Activated CD8-positive, alpha-beta T cell treated with anti-CD3 and anti-CD28 coated beads for 36 hours (primary cell): ENCODE data around the gene SLC39A3. TPM values are rescaled to one million over a fixed set of nuclear protein-coding genes. Genes with fewer than 3 reads are reported as not detected.

Experiments used
- ATAC-seq: fragments of 200-7000 bp; cut with Tn5 transposase; one replicate; pipeline ENCODE4 v1.10.0; 2021; ENCODE audit warnings: mild to moderate bottlenecking, moderate library complexity
- CTCF ChIA-PET: fragments of 350-600 bp; sonication (Branson Sonifier 250); formaldehyde crosslinking; loops from one replicate; lab custom pipeline; 2021; ENCODE audit warnings: antibody characterized with exemption; lab: Charles Lee
- POLR2A ChIA-PET: fragments of 350-600 bp; sonication (Branson Sonifier 250); formaldehyde crosslinking; loops from one replicate; lab custom pipeline; 2021; ENCODE audit warnings: antibody characterized with exemption; lab: Charles Lee
- DNase-seq: peaks from one replicate; pipeline ENCODE4 v3.0.0-alpha.2; 2020
- H3K27ac Mint-ChIP-seq: one replicate; pipeline ENCODE4 v1.8.0; 2021; ENCODE audit warnings: mild to moderate bottlenecking, mixed read lengths
- H3K27me3 Mint-ChIP-seq: one replicate; pipeline ENCODE4 v1.8.0; 2021; ENCODE audit warnings: mixed read lengths
- H3K36me3 Mint-ChIP-seq: one replicate; pipeline ENCODE4 v1.8.0; 2021; ENCODE audit warnings: low read depth, mixed read lengths
- H3K4me1 Mint-ChIP-seq: one replicate; pipeline ENCODE4 v1.8.0; 2021; ENCODE audit warnings: low read depth, mixed read lengths
- H3K4me3 Mint-ChIP-seq: one replicate; pipeline ENCODE4 v1.8.0; 2021; ENCODE audit warnings: mild to moderate bottlenecking, moderate library complexity, mixed read lengths
- H3K9me3 Mint-ChIP-seq: one replicate; pipeline ENCODE4 v1.8.0; 2021; ENCODE audit warnings: mixed read lengths
- intact Hi-C: fragments of 100-400 bp; cut with micrococcal nuclease; formaldehyde crosslinking; loops from one replicate; pipeline ENCODE4 v1.10.0; 2022
- total RNA-seq, 2 experiments: library from RNA; stranded (reverse); gene quantifications; one replicate each; pipeline ENCODE4 v1.2.3, GENCODE V29; 2021
- TF ChIP-seq, protein P1 (sequence below): fragments of 200-600 bp; IDR thresholded peaks from one replicate; pipeline ENCODE4 v1.8.0; 2022; ENCODE audit warnings: antibody characterized with exemption, mild to moderate bottlenecking

The SLC39A3 gene
- total RNA-seq, 2 experiments from 2014 or later: 35.5 to 38.1 TPM

GRCh38 chr19:2779121-2779740 lies 39.4 kb upstream of the SLC39A3 start:
- no peak for ATAC-seq
- Mint-ChIP-seq H3K36me3 (peaks cover 24% of the 10 kb centered on the region), H3K27me3 (no peaks in the 10 kb centered on the region), H3K9me3 (no peaks in the 10 kb centered on the region), H3K27ac (no peak overlapping the region), H3K4me3 (no peak overlapping the region), H3K4me1 (peaks cover 54% of the 10 kb centered on the region)
- POLR2A ChIA-PET: no interaction called here
- CTCF ChIA-PET: interaction anchor here (1.4 kb wide), 1 partner anchor 30 kb away, joined by 3 read pairs; no protein-coding TSS in a partner anchor
- TF ChIP-seq, protein P1, sequence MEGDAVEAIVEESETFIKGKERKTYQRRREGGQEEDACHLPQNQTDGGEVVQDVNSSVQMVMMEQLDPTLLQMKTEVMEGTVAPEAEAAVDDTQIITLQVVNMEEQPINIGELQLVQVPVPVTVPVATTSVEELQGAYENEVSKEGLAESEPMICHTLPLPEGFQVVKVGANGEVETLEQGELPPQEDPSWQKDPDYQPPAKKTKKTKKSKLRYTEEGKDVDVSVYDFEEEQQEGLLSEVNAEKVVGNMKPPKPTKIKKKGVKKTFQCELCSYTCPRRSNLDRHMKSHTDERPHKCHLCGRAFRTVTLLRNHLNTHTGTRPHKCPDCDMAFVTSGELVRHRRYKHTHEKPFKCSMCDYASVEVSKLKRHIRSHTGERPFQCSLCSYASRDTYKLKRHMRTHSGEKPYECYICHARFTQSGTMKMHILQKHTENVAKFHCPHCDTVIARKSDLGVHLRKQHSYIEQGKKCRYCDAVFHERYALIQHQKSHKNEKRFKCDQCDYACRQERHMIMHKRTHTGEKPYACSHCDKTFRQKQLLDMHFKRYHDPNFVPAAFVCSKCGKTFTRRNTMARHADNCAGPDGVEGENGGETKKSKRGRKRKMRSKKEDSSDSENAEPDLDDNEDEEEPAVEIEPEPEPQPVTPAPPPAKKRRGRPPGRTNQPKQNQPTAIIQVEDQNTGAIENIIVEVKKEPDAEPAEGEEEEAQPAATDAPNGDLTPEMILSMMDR: no peak
- intact Hi-C loops: no loop called here
- no peak for DNase-seq

- Mint-ChIP-seq H3K36me3 (peaks cover 24% of the 10 kb centered on the region), H3K4me1 (peaks cover 48% of the 10 kb centered on the region), H3K9me3 (no peaks in the 10 kb centered on the region), H3K4me3 (no peak overlapping the region), H3K27me3 (no peaks in the 10 kb centered on the region), H3K27ac (peak overlapping the region; percentile 3)
- intact Hi-C loops: no loop called here
- DNase-seq: no peak
- TF ChIP-seq, protein P1: no peak
- ChIA-PET CTCF (interaction anchor here (1.4 kb wide), 1 partner anchor 29 kb away, joined by 3 read pairs; no protein-coding TSS in a partner anchor), POLR2A (no interaction called here)
- no peak for ATAC-seq
These were observed 38.3 kb upstream of the SLC39A3 start for GRCh38 chr19:2777952-2778683.

GRCh38 chr19:2775556-2776430 lies 36.0 kb upstream of the SLC39A3 start:
- H3K4me1 Mint-ChIP-seq: peaks cover 40% of the 10 kb centered on the region

GRCh38 chr19:2774953-2775555 lies 35.2 kb upstream of the SLC39A3 start:
- peak overlapping the region; percentile 52 for H3K4me3 Mint-ChIP-seq
- no peak for DNase-seq
- ChIA-PET POLR2A (interaction anchor here (0.8 kb wide), 1 partner anchor 348 kb away, joined by 3 read pairs; the partner anchor contains the start of gene TIMM13), CTCF (interaction anchor here (1.0 to 2.1 kb wide), 4 partner anchors 26 to 163 kb away, joined by 3 to 16 read pairs (median 5); no protein-coding TSS in a partner anchor)
- H3K36me3 Mint-ChIP-seq: peaks cover 15% of the 10 kb centered on the region
- ATAC-seq: no peak
- H3K27ac Mint-ChIP-seq: peak overlapping the region; percentile 93
- H3K4me1 Mint-ChIP-seq: peaks cover 35% of the 10 kb centered on the region
- TF ChIP-seq, protein P1: no peak
- no peaks in the 10 kb centered on the region for H3K27me3 Mint-ChIP-seq
- no peaks in the 10 kb centered on the region for H3K9me3 Mint-ChIP-seq
- intact Hi-C loops: no loop called here

More at GRCh38 chr19:2775556-2776430, 36.0 kb upstream of the SLC39A3 start:
- peak; percentile 92 for DNase-seq
- CTCF ChIA-PET: interaction anchor here (1.0 to 2.1 kb wide), 4 partner anchors 27 to 164 kb away, joined by 3 to 16 read pairs (median 5); no protein-coding TSS in a partner anchor
- ATAC-seq: peak; percentile 89
- peaks cover 20% of the 10 kb centered on the region for H3K36me3 Mint-ChIP-seq
- intact Hi-C loops: no loop called here
- no peaks in the 10 kb centered on the region for H3K9me3 Mint-ChIP-seq
- TF ChIP-seq, protein P1: no peak
- POLR2A ChIA-PET: interaction anchor here (0.8 kb wide), 1 partner anchor 349 kb away, joined by 3 read pairs; the partner anchor contains the start of gene TIMM13
- peak overlapping the region; percentile 93 for H3K27ac Mint-ChIP-seq
- H3K4me3 Mint-ChIP-seq: peak overlapping the region; percentile 52
- H3K27me3 Mint-ChIP-seq: no peaks in the 10 kb centered on the region
